Hepatocyte (in vitro differentiated cells): ENCODE measurements around the gene MPEG1. TPM values are rescaled to one million over a fixed set of nuclear protein-coding genes. Genes with fewer than 3 reads are reported as not detected.
A peak's percentile ranks its signal among the peaks of the same experiment; 100 is the strongest.

Experiments
- DNase-seq: peaks from one replicate; pipeline ENCODE4 v3.0.0-alpha.2; 2016; ENCODE audit warnings: low spot score
- H2AFZ ChIP-seq: fragments of 200-600 bp; sonication (generic); 2 replicates; pipeline ENCODE4 v1.6.0; 2016; ENCODE audit warnings: antibody characterized with exemption, mild to moderate bottlenecking
- H3K27ac ChIP-seq: fragments of 200-600 bp; sonication (generic); 2 replicates; pipeline ENCODE4 v1.5.1; 2016; ENCODE audit warnings: mild to moderate bottlenecking
- H3K27me3 ChIP-seq: fragments of 200-600 bp; sonication (generic); 2 replicates; pipeline ENCODE4 v1.6.1; 2016
- H3K36me3 ChIP-seq: fragments of 200-600 bp; sonication (generic); replicated peaks from 2 replicates; pipeline ENCODE4 v1.5.1; 2016; ENCODE audit warnings: low read depth; ENCODE audit not compliant: insufficient read depth
- H3K4me1 ChIP-seq: fragments of 200-600 bp; sonication (generic); 2 replicates; pipeline ENCODE4 v1.5.1; 2016; ENCODE audit warnings: mild to moderate bottlenecking, moderate library complexity; ENCODE audit not compliant: insufficient read depth
- H3K4me2 ChIP-seq: fragments of 200-600 bp; sonication (generic); 2 replicates; pipeline ENCODE4 v1.6.0; 2016
- H3K4me3 ChIP-seq: fragments of 200-600 bp; sonication (generic); 2 replicates; pipeline ENCODE4 v1.5.1; 2016; ENCODE audit warnings: mild to moderate bottlenecking
- H3K79me2 ChIP-seq: fragments of 200-600 bp; sonication (generic); 2 replicates; pipeline ENCODE4 v1.6.0; 2017; ENCODE audit warnings: mild to moderate bottlenecking
- H3K9me2 ChIP-seq: fragments of 200-600 bp; sonication (generic); replicated peaks from 2 replicates; pipeline ENCODE4 v1.6.0; 2017; ENCODE audit warnings: mild to moderate bottlenecking; ENCODE audit not compliant: insufficient read depth
- H3K9me3 ChIP-seq: fragments of 200-600 bp; sonication (generic); 2 replicates; pipeline ENCODE4 v1.5.1; 2016; ENCODE audit warnings: low read depth, mild to moderate bottlenecking
- H4K20me1 ChIP-seq: fragments of 200-600 bp; sonication (generic); 2 replicates; pipeline ENCODE4 v1.6.0; 2016; ENCODE audit warnings: mild to moderate bottlenecking; ENCODE audit not compliant: insufficient read depth, poor library complexity, severe bottlenecking
- CTCF ChIP-seq: fragments of 200-600 bp; sonication (generic); IDR thresholded peaks from 2 replicates; pipeline ENCODE4 v1.5.1; 2016; ENCODE audit warnings: antibody characterized with exemption, mild to moderate bottlenecking; ENCODE audit not compliant: poor library complexity
- EZH2 ChIP-seq: fragments of 200-600 bp; sonication (generic); IDR thresholded peaks from 2 replicates; pipeline ENCODE4 v1.6.1; 2016; ENCODE audit warnings: antibody characterized with exemption, mild to moderate bottlenecking, borderline replicate concordance
- EZH2phosphoT487 ChIP-seq: fragments of 200-600 bp; sonication (generic); IDR thresholded peaks from one replicate; pipeline ENCODE4 v1.6.1; 2018; ENCODE audit warnings: antibody characterized with exemption, mild to moderate bottlenecking, low read depth, moderate library complexity; ENCODE audit not compliant: unreplicated experiment, severe bottlenecking
- WGBS: methylation state at CpG from one replicate; pipeline ENCODE4 v1.1.6; 2016; ENCODE audit warnings: low lambda C conversion rate; ENCODE audit errors: missing lambda C conversion rate; 5-methylcytosine and 5-hydroxymethylcytosine counted together
- polyA plus RNA-seq: library from polyadenylated mRNA; unstranded; fragments of >200 nt; fragmentation: Nextera tagmentation; extraction: Ambion mirVana; gene quantifications from 2 replicates; pipeline ENCODE4 v1.2.1, GENCODE V29; 2016
- total RNA-seq: library from RNA; depleted of rRNA; stranded (reverse); fragments of >200 nt; gene quantifications from 2 replicates; pipeline ENCODE4 v1.2.3, GENCODE V29; 2014

MPEG1 gene
- total and polyA plus RNA-seq, 2 experiments from 2014 or later, result 0.57 TPM; not detected in 1

GRCh38 chr11:59182457-59183151 is 30.1 kb downstream of the MPEG1 start:
- H3K4me3 ChIP-seq, result no peak overlapping the region
- H3K9me3 ChIP-seq, result no peaks in the 10 kb centered on the region
- no peaks in the 10 kb centered on the region for H3K36me3 ChIP-seq
- H2AFZ ChIP-seq, result no peak overlapping the region
- WGBS, result 92% methylated on average over 4 of the region's 4 CpGs
- no peaks in the 10 kb centered on the region for H3K27me3 ChIP-seq
- H3K9me2 ChIP-seq, result no peaks in the 10 kb centered on the region
- H4K20me1 ChIP-seq, result peaks cover 4% of the 10 kb centered on the region
- peak; percentile 56 for DNase-seq
- no peak overlapping the region for H3K4me2 ChIP-seq
- peak; percentile 31 for TF ChIP-seq CTCF
- no peak for TF ChIP-seq EZH2phosphoT487
- peaks cover 44% of the 10 kb centered on the region for H3K4me1 ChIP-seq
- peaks cover 85% of the 10 kb centered on the region for H3K79me2 ChIP-seq
- H3K27ac ChIP-seq, result peak overlapping the region; percentile 3

- Histone ChIP-seq H3K36me3 (no peaks in the 10 kb centered on the region), H3K4me1 (peaks cover 37% of the 10 kb centered on the region), H4K20me1 (peaks cover 4% of the 10 kb centered on the region), H3K4me3 (no peak overlapping the region), H2AFZ (no peak overlapping the region), H3K27ac (no peak overlapping the region), H3K79me2 (peaks cover 85% of the 10 kb centered on the region), H3K9me2 (no peaks in the 10 kb centered on the region), H3K27me3 (no peaks in the 10 kb centered on the region), H3K9me3 (no peaks in the 10 kb centered on the region), H3K4me2 (no peak overlapping the region)
- WGBS, result 91% methylated on average over 28 of the region's 33 CpGs
- DNase-seq, result no peak
- TF ChIP-seq CTCF, result no peak
- no peak for TF ChIP-seq EZH2
- no peak for TF ChIP-seq EZH2phosphoT487
Measured at GRCh38 chr11:59181746-59182456, 30.8 kb downstream of the MPEG1 start.

- Histone ChIP-seq H3K9me2 (no peaks in the 10 kb centered on the region), H3K9me3 (no peaks in the 10 kb centered on the region), H3K27me3 (no peaks in the 10 kb centered on the region), H3K27ac (no peak overlapping the region), H3K4me3 (no peak overlapping the region), H2AFZ (no peak overlapping the region), H3K79me2 (peaks cover 90% of the 10 kb centered on the region), H4K20me1 (peaks cover 4% of the 10 kb centered on the region), H3K4me1 (peaks cover 35% of the 10 kb centered on the region), H3K36me3 (no peaks in the 10 kb centered on the region), H3K4me2 (no peak overlapping the region)
- WGBS, result 92% methylated on average over 2 of the region's 2 CpGs
- DNase-seq, result no peak
- TF ChIP-seq EZH2 (no peak), EZH2phosphoT487 (no peak), CTCF (no peak)
Measured at GRCh38 chr11:59180907-59181306, 31.8 kb downstream of the MPEG1 start.
